HG03558 (cell line): ENCODE measurements around the gene ZNF18.

Experiments used
- ATAC-seq: cut with Tn5 transposase; IDR thresholded peaks from one replicate; pipeline ENCODE4 v1.9.1; 2021; ENCODE audit warnings: moderate number of reproducible peaks; ENCODE audit not compliant: unreplicated experiment; ENCODE audit errors: extremely low read depth

Gene ZNF18

GRCh38 chr17:11997147-11997971 is at the start of gene ZNF18:
ZNF18 (minus strand) TSS chr17:11997475; CDS start chr17:11992829, 4,646 bp downstream.
- peak; percentile 90 for ATAC-seq

DNA sequence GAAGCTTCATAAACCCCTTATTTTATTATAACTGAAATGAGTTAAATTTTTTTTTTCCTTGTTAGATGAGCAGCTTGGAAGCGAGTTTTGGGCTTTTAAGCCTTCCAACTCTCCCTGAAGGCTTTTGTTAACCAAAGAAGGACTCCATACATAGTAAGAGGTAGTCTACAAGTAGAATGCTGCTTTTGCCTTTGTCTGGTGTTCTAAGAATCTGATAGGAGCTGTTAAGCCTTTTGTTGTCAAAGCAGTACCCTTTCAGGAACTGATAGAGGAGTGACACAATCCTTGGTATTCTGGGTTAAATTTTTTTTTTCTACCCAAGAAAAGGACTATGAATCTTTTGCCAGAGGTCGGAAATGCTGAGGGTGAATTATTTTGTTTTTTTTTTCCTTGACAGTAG is 49.5 kb upstream of the ZNF18 start:
- ATAC-seq: no peak

GRCh38 chr17:12043702-12044101 is 46.4 kb upstream of the ZNF18 start:
- no peak for ATAC-seq

- no peak for ATAC-seq
These were observed 44.0 kb upstream of the ZNF18 start for GRCh38 chr17:12041312-12041711.

- ATAC-seq: no peak
These were observed 43.2 kb upstream of the ZNF18 start for GRCh38 chr17:12040478-12040877.

DNA sequence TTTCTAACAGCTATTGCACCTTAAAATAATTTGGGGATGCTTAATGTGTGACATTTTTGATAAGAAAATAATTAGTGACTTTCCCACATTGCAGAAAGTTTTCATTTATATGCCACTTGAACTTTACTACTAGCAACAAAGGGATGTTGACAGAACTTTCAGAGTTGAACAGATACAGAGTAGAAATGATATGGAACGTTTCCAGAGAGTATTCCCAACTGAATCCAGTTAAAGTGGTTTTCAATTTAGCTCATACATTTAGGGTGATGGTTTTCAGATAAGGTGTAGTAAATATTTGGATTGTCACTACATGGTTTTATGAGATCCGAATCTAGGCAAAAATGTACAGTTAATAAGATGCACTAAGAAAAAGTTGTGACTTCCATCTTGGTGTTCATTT is 40.7 kb upstream of the ZNF18 start:
- no peak for ATAC-seq

GRCh38 chr17:12035673-12036072 is 38.4 kb upstream of the ZNF18 start:
- no peak for ATAC-seq

DNA sequence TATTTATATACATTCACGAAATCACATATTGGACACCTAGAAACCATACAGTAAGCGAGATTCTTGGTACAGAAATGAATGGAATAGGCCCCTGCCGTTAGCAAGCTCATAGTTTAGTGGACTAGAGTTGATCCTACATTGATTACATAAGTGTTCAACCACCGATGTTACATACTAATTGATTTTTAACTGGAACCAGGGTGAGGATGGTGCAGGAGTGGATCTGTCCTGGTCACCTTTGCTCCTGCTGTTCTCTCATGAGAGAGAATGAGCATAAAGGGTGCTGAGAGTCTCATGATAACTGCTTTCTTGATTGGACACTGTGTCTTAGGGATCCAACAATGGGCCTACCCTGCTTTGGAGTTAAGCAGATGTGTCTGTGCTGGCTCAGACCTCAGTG is 37.3 kb upstream of the ZNF18 start:
- no peak for ATAC-seq

GRCh38 chr17:12028611-12029010 is 31.3 kb upstream of the ZNF18 start:
- no peak for ATAC-seq

GRCh38 chr17:12027658-12028057 is 30.4 kb upstream of the ZNF18 start:
- ATAC-seq: no peak

GRCh38 chr17:12024327-12024726 is 27.1 kb upstream of the ZNF18 start:
- no peak for ATAC-seq

DNA sequence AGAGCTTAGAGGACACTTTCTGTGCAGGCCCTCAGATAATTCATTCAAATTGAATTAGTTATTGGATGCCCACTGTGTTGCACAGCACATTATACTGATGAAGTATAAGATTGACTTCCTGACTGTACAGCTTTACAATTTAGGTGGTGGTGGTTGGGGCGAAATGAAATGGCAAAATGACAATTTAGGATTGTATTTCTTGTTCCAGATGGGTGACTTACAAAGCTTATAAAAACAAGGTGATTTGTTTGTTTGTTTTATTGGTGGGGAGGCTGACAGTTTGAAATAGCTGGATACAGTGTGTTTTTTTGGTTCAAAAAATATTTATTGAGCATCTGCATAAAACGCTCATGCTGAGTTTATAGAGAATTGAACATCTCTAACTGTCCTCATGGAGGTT is 25.0 kb upstream of the ZNF18 start:
- ATAC-seq: no peak

- no peak for ATAC-seq
These were observed 24.4 kb upstream of the ZNF18 start for GRCh38 chr17:12021623-12022140.

GRCh38 chr17:12020642-12021622 is 23.7 kb upstream of the ZNF18 start, which contains the start of gene MAP2K4:
MAP2K4 (plus strand) TSS chr17:12020877; CDS start chr17:12020887, 10 bp downstream.
- peak; percentile 68 for ATAC-seq

DNA sequence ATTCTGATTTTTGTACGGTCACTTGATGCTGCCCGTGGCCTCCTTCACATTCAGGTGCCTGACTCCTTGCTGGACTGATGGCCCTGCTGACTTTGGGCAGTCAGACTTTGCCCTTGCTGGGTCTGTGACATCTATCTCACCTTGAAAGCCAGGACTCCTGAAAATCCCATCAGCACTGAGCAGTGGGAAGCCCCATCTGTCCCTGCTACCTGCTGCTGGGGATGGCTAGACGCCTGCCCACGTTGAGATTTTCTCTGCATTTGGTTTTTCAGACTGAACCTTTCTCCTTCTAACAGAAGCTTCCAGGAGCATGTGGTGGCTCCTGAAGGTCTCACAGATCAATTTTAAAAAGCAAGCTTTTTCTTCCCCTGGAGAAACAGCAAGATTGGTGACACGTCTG is 10.2 kb upstream of the ZNF18 start:
- ATAC-seq: no peak

DNA sequence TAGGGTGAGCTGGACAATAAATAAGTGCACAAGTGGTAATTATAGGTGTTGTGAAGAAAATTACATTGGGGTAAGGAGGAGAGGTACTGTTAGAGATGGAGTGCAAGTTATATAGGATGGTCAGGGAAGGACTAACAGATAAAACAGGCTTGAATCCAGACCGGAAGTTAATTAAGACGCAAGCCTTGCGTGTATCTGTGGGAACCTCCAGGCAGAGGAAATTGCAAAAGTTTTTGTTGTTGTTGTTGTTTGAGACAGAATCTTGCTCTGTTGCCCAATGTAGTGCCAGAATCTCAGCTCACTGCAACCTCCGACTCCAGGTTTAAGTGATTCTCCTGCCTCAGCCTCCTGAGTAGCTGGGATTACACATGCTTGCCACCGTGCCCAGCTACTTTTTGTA is 2.4 kb upstream of the ZNF18 start:
- ATAC-seq: no peak

DNA sequence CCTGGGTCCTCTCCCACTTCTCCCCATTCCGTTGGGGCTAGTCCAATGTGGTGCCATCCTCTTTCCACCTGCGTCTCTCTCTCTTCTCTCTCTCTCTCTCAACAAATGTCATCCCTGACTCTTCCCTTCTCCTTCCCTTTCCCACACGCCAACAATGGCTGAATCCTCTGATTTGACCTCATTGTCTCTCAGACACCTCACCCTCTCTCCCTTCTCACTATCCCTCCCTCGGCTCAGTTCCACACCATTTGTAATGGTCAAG is 628 bp upstream of the ZNF18 start:
- ATAC-seq: no peak

- peak; percentile 8 for ATAC-seq
These were observed 541 bp downstream of the ZNF18 start for GRCh38 chr17:11996722-11997146.

GRCh38 chr17:11991461-11991860 is 5.8 kb downstream of the ZNF18 start:
- no peak for ATAC-seq

GRCh38 chr17:11990363-11990983 is 6.8 kb downstream of the ZNF18 start:
- no peak for ATAC-seq

DNA sequence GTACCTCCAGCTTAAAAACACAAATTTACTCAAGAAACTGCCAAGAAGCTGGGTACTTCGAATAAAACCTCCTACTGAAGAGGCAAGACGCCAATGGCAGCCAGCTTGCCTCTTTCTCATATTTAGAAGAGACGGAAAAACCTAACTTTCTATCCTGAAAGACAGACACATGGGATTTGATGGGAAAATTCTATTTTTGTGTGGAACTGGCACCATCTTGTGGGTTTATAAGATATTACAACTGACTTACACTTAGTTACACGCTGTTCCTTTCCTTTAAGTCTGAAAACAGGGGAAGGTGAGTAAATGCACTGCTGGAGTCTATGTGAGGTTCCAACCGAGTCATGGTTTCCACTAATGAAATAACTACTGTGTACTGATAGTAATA is 10.3 kb downstream of the ZNF18 start:
- no peak for ATAC-seq
